HUES6 (cell line): ENCODE data around the gene DAO.

Experiments used
- H3K27ac ChIP-seq: 2 replicates; pipeline ENCODE4 v1.7.0; 2013; ENCODE audit warnings: low read depth, mild to moderate bottlenecking, low read length, inconsistent platforms
- H3K27me3 ChIP-seq: 2 replicates; pipeline ENCODE4 v1.6.1; 2013; ENCODE audit warnings: low read length; ENCODE audit not compliant: control insufficient read depth, insufficient read depth
- H3K36me3 ChIP-seq: 2 replicates; pipeline ENCODE4 v1.6.1; 2013; ENCODE audit warnings: low read length; ENCODE audit not compliant: control insufficient read depth, insufficient read depth
- H3K4me1 ChIP-seq: 2 replicates; pipeline ENCODE4 v1.6.1; 2013; ENCODE audit warnings: low read length; ENCODE audit not compliant: control insufficient read depth, insufficient read depth
- H3K4me3 ChIP-seq: 2 replicates; pipeline ENCODE4 v1.5.1; 2013; ENCODE audit warnings: low read depth, low read length
- H3K9ac ChIP-seq: one replicate; pipeline ENCODE4 v1.6.1; 2013; ENCODE audit warnings: mild to moderate bottlenecking, low read length
- H3K9me3 ChIP-seq: 2 replicates; pipeline ENCODE4 v1.6.1; 2013; ENCODE audit warnings: low read depth, low read length; ENCODE audit not compliant: control insufficient read depth, insufficient read depth

Gene DAO

GRCh38 chr12:108947097-108947496 is 67.2 kb downstream of the DAO start:
- Histone ChIP-seq H3K9me3 (peaks cover 12% of the 10 kb centered on the region), H3K36me3 (no peaks in the 10 kb centered on the region), H3K27ac (no peak overlapping the region), H3K9ac (no peak overlapping the region), H3K4me1 (no peaks in the 10 kb centered on the region), H3K27me3 (no peaks in the 10 kb centered on the region), H3K4me3 (no peak overlapping the region)

GRCh38 chr12:108948367-108948766 is 68.5 kb downstream of the DAO start:
- Histone ChIP-seq H3K27me3 (no peaks in the 10 kb centered on the region), H3K36me3 (no peaks in the 10 kb centered on the region), H3K9ac (no peak overlapping the region), H3K4me1 (no peaks in the 10 kb centered on the region), H3K9me3 (peaks cover 12% of the 10 kb centered on the region), H3K27ac (no peak overlapping the region), H3K4me3 (no peak overlapping the region)

- H3K27ac ChIP-seq = no peak overlapping the region
- H3K4me1 ChIP-seq = no peaks in the 10 kb centered on the region
- H3K36me3 ChIP-seq = no peaks in the 10 kb centered on the region
- no peaks in the 10 kb centered on the region for H3K27me3 ChIP-seq
- H3K9ac ChIP-seq = no peak overlapping the region
- peaks cover 12% of the 10 kb centered on the region for H3K9me3 ChIP-seq
- H3K4me3 ChIP-seq = no peak overlapping the region
Observed at GRCh38 chr12:108949976-108950375, 70.1 kb downstream of the DAO start.
